Activated naive CD8-positive, alpha-beta T cell treated with anti-CD3 and anti-CD28 coated beads, Interleukin-2, amount 10 ng/mL, durations not matched to agents 7 days and 5 days (primary cell): Measurements from ENCODE around the gene PPP4C. TPM values are rescaled to one million over a fixed set of nuclear protein-coding genes. Genes with fewer than 3 reads are reported as not detected.

Experiments
- total RNA-seq, 2 experiments: library from RNA; stranded (reverse); gene quantifications; one replicate each; pipeline ENCODE4 v1.2.3, GENCODE V29; 2021

The PPP4C gene
- total RNA-seq, 2 experiments from 2014 or later, result 123 to 133 TPM

Other genes starting within 250 kb of the PPP4C start
- gene CDIPT, start 212.8 kb upstream of the PPP4C start, total RNA-seq, result 10 to 100 TPM; 65.0 to 74.7 TPM
- not detected for gene SEZ6L2, start 176.4 kb upstream of the PPP4C start, total RNA-seq
- under 1 TPM in 1 of 2 experiments, not detected in 1; 0.42 TPM for gene ASPHD1, start 175.5 kb upstream of the PPP4C start, total RNA-seq
- gene KCTD13, start 149.8 kb upstream of the PPP4C start, total RNA-seq, result 10 to 100 TPM; 49.7 to 50.0 TPM
- gene TMEM219, start 113.9 kb upstream of the PPP4C start, total RNA-seq, result 10 to 100 TPM; 67.8 to 74.5 TPM
- gene TAOK2, start 102.1 kb upstream of the PPP4C start, total RNA-seq, result 10 to 100 TPM; 51.6 to 53.4 TPM
- 10 to 100 TPM; 35.1 to 37.3 TPM for gene HIRIP3, start 80.4 kb upstream of the PPP4C start, total RNA-seq
- gene INO80E, start 79.8 kb upstream of the PPP4C start, total RNA-seq, result 100 to 1,000 TPM; 113 to 118 TPM
- gene DOC2A, start 65.0 kb upstream of the PPP4C start, total RNA-seq, result not detected
- gene C16orf92, start 52.8 kb upstream of the PPP4C start, total RNA-seq, result not detected
- 1 to 10 TPM; 3.9 to 5.5 TPM for gene TLCD3B, start 44.7 kb upstream of the PPP4C start, total RNA-seq
- gene ALDOA, start 10.2 kb upstream of the PPP4C start, total RNA-seq, result 1,000 to 10,000 TPM; 1,486 to 1,632 TPM
- 1 to 10 TPM; 2.4 to 3.0 TPM for gene TBX6, start 15.9 kb downstream of the PPP4C start, total RNA-seq
- gene YPEL3, start 20.2 kb downstream of the PPP4C start, total RNA-seq, result 100 to 1,000 TPM; 135 to 139 TPM
- 10 to 100 TPM; 14.3 to 18.6 TPM for gene GDPD3, start 37.5 kb downstream of the PPP4C start, total RNA-seq
- gene MAPK3, start 47.2 kb downstream of the PPP4C start, total RNA-seq, result 10 to 100 TPM; 77.6 to 81.4 TPM
- 1,000 to 10,000 TPM; 1,426 to 1,488 TPM for gene CORO1A, start 107.6 kb downstream of the PPP4C start, total RNA-seq
- 100 to 1,000 TPM; 122 to 145 TPM for gene BOLA2B, start 117.7 kb downstream of the PPP4C start, total RNA-seq
- 100 to 1,000 TPM in 1 of 2 experiments, 10 to 100 TPM in 1; 59.7 to 121 TPM for gene SLX1A, start 117.9 kb downstream of the PPP4C start, total RNA-seq
- gene SULT1A3, start 123.3 kb downstream of the PPP4C start, total RNA-seq, result 10 to 100 TPM; 31.8 to 32.3 TPM
- 10 to 100 TPM; 19.0 to 30.7 TPM for gene NPIPB13, start 172.5 kb downstream of the PPP4C start, total RNA-seq